Vagina (tissue), 2 donors: ENCODE data around the gene DDB1. TPM values are rescaled to one million over a fixed set of nuclear protein-coding genes. Genes with fewer than 3 reads are reported as not detected.

ENCODE experiments used
- DNase-seq, 2 donors: peaks; one replicate each; pipeline ENCODE4 v3.0.0-alpha.2; 2017; ENCODE audit errors: extremely low spot score in 2 of 2
- H3K27ac ChIP-seq: fragments of 200-600 bp; sonication (generic); one replicate; pipeline ENCODE4 v1.5.1; 2019
- H3K27me3 ChIP-seq: fragments of 200-600 bp; sonication (generic); one replicate; pipeline ENCODE4 v1.5.1; 2019
- H3K36me3 ChIP-seq, 2 donors: fragments of 200-600 bp; sonication (generic); one replicate each; pipeline ENCODE4 v1.5.1; 2017 to 2019
- H3K4me1 ChIP-seq: fragments of 200-600 bp; sonication (generic); one replicate; pipeline ENCODE4 v1.5.1; 2019
- H3K4me3 ChIP-seq, 2 donors: fragments of 200-600 bp; sonication (generic); 1 replicate in 1 of 2; 2 replicates in 1 of 2; pipeline ENCODE4 v1.5.1; 2016 to 2019
- H3K9me3 ChIP-seq: fragments of 200-600 bp; sonication (generic); one replicate; pipeline ENCODE4 v1.5.1; 2019
- CTCF ChIP-seq, 3 experiments: fragments of 450-650 bp in 2 of 3; fragments of 200-600 bp in 1 of 3; sonication (generic) in 1 of 3; IDR thresholded peaks; one replicate each; pipeline ENCODE4 v1.5.1; 2017 to 2019; ENCODE audit warnings: antibody characterized with exemption in 3 of 3, mild to moderate bottlenecking in 2 of 3, moderate library complexity in 2 of 3
- POLR2A ChIP-seq, 2 donors: fragments of 450-650 bp; IDR thresholded peaks; one replicate each; pipeline ENCODE4 v1.6.1; 2017; ENCODE audit warnings: antibody characterized with exemption in 2 of 2, mild to moderate bottlenecking in 2 of 2, moderate library complexity in 2 of 2
- POLR2AphosphoS5 ChIP-seq, 2 donors: sonication (generic); formaldehyde crosslinking; IDR thresholded peaks; one replicate each; pipeline ENCODE4 v1.9.0; 2017; ENCODE audit warnings: antibody characterized with exemption in 2 of 2, mild to moderate bottlenecking in 2 of 2, low read depth in 1 of 2; ENCODE audit not compliant: insufficient read depth in 1 of 2
- intact Hi-C: fragments of 100-400 bp; cut with DNase I; formaldehyde crosslinking; loops from one replicate; pipeline ENCODE4 v1.15.1; 2023
- total RNA-seq: library from RNA; depleted of rRNA; stranded (reverse); fragments of >200 nt; gene quantifications from one replicate; pipeline ENCODE4 v1.2.3, GENCODE V29; 2016

The DDB1 gene
- total RNA-seq, 1 donor from 2014 or later: 132 TPM

- intact Hi-C loops: no loop called here
- Histone ChIP-seq H3K9me3 (no peaks in the 10 kb centered on the region), H3K4me1 (no peaks in the 10 kb centered on the region), H3K36me3 (peaks cover 0 to 86% of the 10 kb centered on the region in 2 donors), H3K27ac (no peak overlapping the region), H3K27me3 (no peaks in the 10 kb centered on the region), H3K4me3 (no peak overlapping the region)
- TF ChIP-seq POLR2A (IDR thresholded peaks at IDR 0.05) (no peak), CTCF (IDR thresholded peaks at IDR 0.05) (no peak), POLR2AphosphoS5 (IDR thresholded peaks at IDR 0.05; ENCODE audit: insufficient read depth in 1 of 2, low read depth in 1 of 2) (no peak)
- no peak for DNase-seq
These were observed 25.6 kb downstream of the DDB1 start for GRCh38 chr11:61307354-61307753.

- intact Hi-C loops: no loop called here
- Histone ChIP-seq H3K36me3 (peaks cover 0 to 86% of the 10 kb centered on the region in 2 donors), H3K4me3 (no peak overlapping the region), H3K27ac (no peak overlapping the region), H3K9me3 (no peaks in the 10 kb centered on the region), H3K27me3 (no peaks in the 10 kb centered on the region), H3K4me1 (no peaks in the 10 kb centered on the region)
- no peak for DNase-seq
- TF ChIP-seq POLR2AphosphoS5 (IDR thresholded peaks at IDR 0.05; ENCODE audit: insufficient read depth in 1 of 2, low read depth in 1 of 2) (no peak), CTCF (IDR thresholded peaks at IDR 0.05) (no peak), POLR2A (IDR thresholded peaks at IDR 0.05) (no peak)
These were observed 26.7 kb downstream of the DDB1 start for GRCh38 chr11:61306221-61306620.

GRCh38 chr11:61305417-61305816, 27.5 kb downstream of the DDB1 start:
- no peaks in the 10 kb centered on the region for H3K27me3 ChIP-seq
- H3K4me1 ChIP-seq: no peaks in the 10 kb centered on the region
- intact Hi-C loops: no loop called here
- no peak for DNase-seq
- H3K4me3 ChIP-seq: no peak overlapping the region
- H3K9me3 ChIP-seq: no peaks in the 10 kb centered on the region
- peaks cover 0 to 86% of the 10 kb centered on the region in 2 donors for H3K36me3 ChIP-seq
- no peak for TF ChIP-seq POLR2AphosphoS5 (IDR thresholded peaks at IDR 0.05; ENCODE audit: insufficient read depth in 1 of 2, low read depth in 1 of 2)
- no peak for TF ChIP-seq CTCF (IDR thresholded peaks at IDR 0.05)
- TF ChIP-seq POLR2A (IDR thresholded peaks at IDR 0.05): no peak
- no peak overlapping the region for H3K27ac ChIP-seq

- TF ChIP-seq POLR2AphosphoS5 (IDR thresholded peaks at IDR 0.05; ENCODE audit: insufficient read depth in 1 of 2, low read depth in 1 of 2) (no peak), POLR2A (IDR thresholded peaks at IDR 0.05) (no peak), CTCF (IDR thresholded peaks at IDR 0.05) (no peak)
- Histone ChIP-seq H3K9me3 (no peaks in the 10 kb centered on the region), H3K4me3 (no peak overlapping the region), H3K27ac (no peak overlapping the region), H3K36me3 (peaks cover 0 to 84% of the 10 kb centered on the region in 2 donors), H3K27me3 (no peaks in the 10 kb centered on the region), H3K4me1 (peaks cover 3% of the 10 kb centered on the region)
- DNase-seq: no peak
- intact Hi-C loops: no loop called here
These were observed 29.2 kb downstream of the DDB1 start for GRCh38 chr11:61303725-61304124.

GRCh38 chr11:61302550-61302949, 30.4 kb downstream of the DDB1 start:
- DNase-seq: no peak
- Histone ChIP-seq H3K4me3 (no peak overlapping the region), H3K4me1 (peaks cover 15% of the 10 kb centered on the region), H3K27ac (no peak overlapping the region), H3K9me3 (no peaks in the 10 kb centered on the region), H3K27me3 (no peaks in the 10 kb centered on the region), H3K36me3 (peaks cover 0 to 72% of the 10 kb centered on the region in 2 donors)
- TF ChIP-seq POLR2A (IDR thresholded peaks at IDR 0.05) (no peak), POLR2AphosphoS5 (IDR thresholded peaks at IDR 0.05; ENCODE audit: insufficient read depth in 1 of 2, low read depth in 1 of 2) (no peak), CTCF (IDR thresholded peaks at IDR 0.05) (no peak)
- intact Hi-C loops: no loop called here
